NT2/D1 (cell line): ENCODE data around the gene TRIP6.

ENCODE experiments used
- YY1 ChIP-seq: IDR thresholded peaks from 2 replicates; pipeline ENCODE4 v1.6.1; 2011; ENCODE audit not compliant: insufficient read length, insufficient read depth
- ZNF274 ChIP-seq: IDR thresholded peaks from 2 replicates; pipeline ENCODE4 v1.6.1; 2011; ENCODE audit warnings: mild to moderate bottlenecking, low read depth, low read length

DNA sequence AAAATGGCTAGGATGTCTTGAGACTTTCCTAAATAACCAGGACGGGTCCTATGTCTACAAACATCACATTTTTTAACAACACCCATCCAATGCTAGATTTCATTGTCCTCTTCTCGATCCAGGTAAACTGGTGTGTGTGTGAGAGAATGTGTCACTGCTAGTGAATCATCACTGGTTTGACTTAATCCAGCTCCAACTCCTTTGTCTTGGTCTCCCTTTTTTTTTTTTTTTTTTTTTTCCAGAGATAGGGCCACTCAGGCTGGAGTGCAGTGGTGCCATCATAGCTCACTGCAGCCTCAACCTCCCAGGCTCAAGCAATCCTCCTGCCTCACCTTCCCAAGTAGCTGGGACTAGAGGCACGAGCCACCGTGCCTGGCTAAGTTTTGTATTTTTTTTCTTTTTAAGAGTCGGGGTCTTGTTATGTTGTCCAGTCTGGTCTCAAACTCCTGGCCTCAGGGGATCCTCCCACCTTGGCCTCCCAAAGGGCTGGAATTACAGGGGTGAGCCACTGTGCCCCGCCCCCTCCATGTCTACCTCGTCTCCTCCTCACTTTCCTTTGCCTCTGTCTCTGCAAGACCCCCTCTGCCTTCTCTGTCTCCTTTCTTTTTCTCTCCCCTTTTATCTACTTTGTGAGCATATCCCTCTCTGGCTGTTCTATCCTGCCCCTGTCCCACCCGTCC is 24.5 kb downstream of the TRIP6 start:
- TF ChIP-seq ZNF274: no peak
- no peak for TF ChIP-seq YY1
